ENCODE measurements around the gene IL10RB. TPM values are rescaled to one million over a fixed set of nuclear protein-coding genes. Genes with fewer than 3 reads are reported as not detected.
"Not testable (repeated sequence)": the region's sequence is repeated elsewhere in the genome, so short reads cannot be mapped to it uniquely, and the experiment has no call there.

IL10RB gene
- total RNA-seq, 1 donor from 2014 or later: 6.8 TPM

GRCh38 chr21:33238146-33238545 is 28.0 kb upstream of the IL10RB start:
- Histone ChIP-seq H3K4me3 (no peak overlapping the region), H3K36me3 (peaks cover 4% of the 10 kb centered on the region), H3K9me3 (replicated peaks) (no peaks in the 10 kb centered on the region), H3K27me3 (ENCODE audit: low read depth) (no peaks in the 10 kb centered on the region), H3K27ac (replicated peaks) (no peak overlapping the region), H3K4me1 (peaks cover 62% of the 10 kb centered on the region)
- TF ChIP-seq, protein P1, sequence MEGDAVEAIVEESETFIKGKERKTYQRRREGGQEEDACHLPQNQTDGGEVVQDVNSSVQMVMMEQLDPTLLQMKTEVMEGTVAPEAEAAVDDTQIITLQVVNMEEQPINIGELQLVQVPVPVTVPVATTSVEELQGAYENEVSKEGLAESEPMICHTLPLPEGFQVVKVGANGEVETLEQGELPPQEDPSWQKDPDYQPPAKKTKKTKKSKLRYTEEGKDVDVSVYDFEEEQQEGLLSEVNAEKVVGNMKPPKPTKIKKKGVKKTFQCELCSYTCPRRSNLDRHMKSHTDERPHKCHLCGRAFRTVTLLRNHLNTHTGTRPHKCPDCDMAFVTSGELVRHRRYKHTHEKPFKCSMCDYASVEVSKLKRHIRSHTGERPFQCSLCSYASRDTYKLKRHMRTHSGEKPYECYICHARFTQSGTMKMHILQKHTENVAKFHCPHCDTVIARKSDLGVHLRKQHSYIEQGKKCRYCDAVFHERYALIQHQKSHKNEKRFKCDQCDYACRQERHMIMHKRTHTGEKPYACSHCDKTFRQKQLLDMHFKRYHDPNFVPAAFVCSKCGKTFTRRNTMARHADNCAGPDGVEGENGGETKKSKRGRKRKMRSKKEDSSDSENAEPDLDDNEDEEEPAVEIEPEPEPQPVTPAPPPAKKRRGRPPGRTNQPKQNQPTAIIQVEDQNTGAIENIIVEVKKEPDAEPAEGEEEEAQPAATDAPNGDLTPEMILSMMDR (IDR thresholded peaks at IDR 0.05; ENCODE audit: borderline replicate concordance): no peak
- intact Hi-C loops (cut with micrococcal nuclease): loop anchor here (10.0 kb wide), 1 partner anchor 47 kb away; no protein-coding TSS in a partner anchor
- DNase-seq: no peak

DNA sequence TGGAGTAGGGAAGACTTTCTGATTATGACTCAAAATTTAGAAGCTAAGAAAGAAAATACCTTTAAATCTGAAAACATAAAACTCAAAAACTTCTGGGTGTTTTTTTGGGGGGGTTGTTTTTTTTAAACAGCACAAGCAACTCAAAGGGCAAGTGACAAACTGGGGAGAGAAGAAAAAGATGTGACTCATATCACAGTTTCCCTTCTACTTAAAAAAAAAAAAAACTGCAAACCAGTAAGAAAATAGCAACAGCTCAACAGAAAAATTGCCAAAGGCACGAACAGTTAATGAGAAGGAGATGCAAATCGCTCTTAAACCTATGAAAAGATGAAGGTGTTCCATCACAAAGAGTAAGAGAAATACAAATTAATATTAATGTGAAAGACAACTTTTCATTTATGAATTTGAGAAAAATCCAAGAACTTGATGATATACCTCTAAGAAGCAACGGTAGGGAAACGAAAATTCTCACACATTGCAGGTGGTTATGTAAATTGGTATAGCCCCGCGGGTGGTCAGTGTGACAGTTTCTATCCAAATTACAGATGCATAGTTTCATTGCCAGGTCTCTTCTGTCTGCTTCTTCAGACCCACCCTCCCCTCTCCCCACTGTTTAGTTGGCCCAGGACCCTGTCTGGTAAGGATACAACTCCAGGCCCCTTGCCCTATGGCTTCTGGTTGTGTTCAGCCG is 27.5 kb upstream of the IL10RB start:
- Histone ChIP-seq H3K36me3 (peaks cover 4% of the 10 kb centered on the region), H3K27ac (replicated peaks) (no peak overlapping the region), H3K4me3 (no peak overlapping the region), H3K4me1 (peaks cover 60% of the 10 kb centered on the region), H3K9me3 (replicated peaks) (no peaks in the 10 kb centered on the region), H3K27me3 (ENCODE audit: low read depth) (no peaks in the 10 kb centered on the region)
- intact Hi-C loops (cut with micrococcal nuclease): loop anchor here (10.0 kb wide), 1 partner anchor 46 kb away; no protein-coding TSS in a partner anchor
- no peak for DNase-seq
- TF ChIP-seq, protein P1 (IDR thresholded peaks at IDR 0.05; ENCODE audit: borderline replicate concordance): no peak

GRCh38 chr21:33239559-33240127 is 26.5 kb upstream of the IL10RB start:
- H3K27me3 ChIP-seq (ENCODE audit: low read depth); H3K9me3 ChIP-seq (replicated peaks); H3K27ac ChIP-seq (replicated peaks); H3K4me3 ChIP-seq; H3K36me3 ChIP-seq; DNase-seq: not testable (repeated sequence)
- H3K4me1 ChIP-seq: peaks cover 62% of the 10 kb centered on the region
- intact Hi-C loops (cut with micrococcal nuclease): loop anchor here (10.0 kb wide), 1 partner anchor 45 kb away; no protein-coding TSS in a partner anchor

DNA sequence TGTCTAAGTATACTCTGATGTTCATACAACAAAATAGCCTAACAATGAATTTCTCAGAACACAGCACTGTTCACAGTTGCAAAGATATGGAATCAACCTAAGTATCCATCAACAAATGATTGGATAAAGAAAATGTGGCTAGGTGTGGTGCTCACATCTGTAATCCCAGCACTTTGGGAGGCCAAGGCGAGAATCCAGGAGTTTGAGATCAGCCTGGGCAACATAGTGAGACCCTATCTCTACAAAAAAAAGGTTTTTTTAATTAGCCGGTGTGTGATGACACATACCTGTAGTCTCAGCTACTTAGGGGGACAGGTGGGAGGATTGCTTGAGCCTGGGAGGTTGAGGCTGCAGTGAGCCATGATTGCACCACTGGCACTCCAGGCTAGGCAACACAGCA is 25.8 kb upstream of the IL10RB start:
- peaks cover 65% of the 10 kb centered on the region for H3K4me1 ChIP-seq
- H3K27ac ChIP-seq (replicated peaks): no peak overlapping the region
- TF ChIP-seq, protein P1 (IDR thresholded peaks at IDR 0.05; ENCODE audit: borderline replicate concordance): no peak
- no peak overlapping the region for H3K4me3 ChIP-seq
- H3K27me3 ChIP-seq (ENCODE audit: low read depth): no peaks in the 10 kb centered on the region
- H3K9me3 ChIP-seq (replicated peaks): no peaks in the 10 kb centered on the region
- intact Hi-C loops (cut with micrococcal nuclease): no loop called here
- peaks cover 13% of the 10 kb centered on the region for H3K36me3 ChIP-seq
- DNase-seq: no peak

DNA sequence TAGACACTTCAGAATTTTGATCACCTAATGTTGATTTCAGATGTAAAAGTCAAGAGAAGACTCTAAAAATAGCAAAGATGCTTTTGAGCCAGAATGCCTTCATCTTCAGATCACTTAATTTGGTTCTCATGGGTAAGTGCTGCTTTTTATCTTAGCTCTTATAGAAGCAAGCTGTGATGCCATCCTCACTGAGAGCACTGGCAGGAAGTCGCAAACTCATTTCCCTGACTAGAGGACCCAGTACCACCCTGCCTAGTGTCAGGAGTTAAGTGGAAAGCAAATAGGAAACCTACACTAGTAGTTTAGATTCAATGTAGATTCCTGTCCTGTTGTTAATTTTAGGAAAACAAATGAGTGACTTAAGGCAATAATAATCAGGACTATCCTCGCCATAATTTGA is 24.3 kb upstream of the IL10RB start:
- intact Hi-C loops (cut with micrococcal nuclease): no loop called here
- TF ChIP-seq, protein P1 (IDR thresholded peaks at IDR 0.05; ENCODE audit: borderline replicate concordance): no peak
- Histone ChIP-seq H3K4me3 (no peak overlapping the region), H3K4me1 (peaks cover 66% of the 10 kb centered on the region), H3K36me3 (peaks cover 28% of the 10 kb centered on the region), H3K9me3 (replicated peaks) (no peaks in the 10 kb centered on the region), H3K27me3 (ENCODE audit: low read depth) (no peaks in the 10 kb centered on the region), H3K27ac (replicated peaks) (no peak overlapping the region)
- no peak for DNase-seq

GRCh38 chr21:33242846-33243245 is 23.3 kb upstream of the IL10RB start:
- H3K9me3 ChIP-seq (replicated peaks); H3K27ac ChIP-seq (replicated peaks); intact Hi-C loops (cut with micrococcal nuclease); H3K4me3 ChIP-seq; H3K27me3 ChIP-seq (ENCODE audit: low read depth); DNase-seq: not testable (repeated sequence)
- H3K36me3 ChIP-seq: peaks cover 38% of the 10 kb centered on the region
- peaks cover 70% of the 10 kb centered on the region for H3K4me1 ChIP-seq

Data from left ventricle myocardium inferior (tissue), 1 donor.